ENCODE measurements around the gene HIVEP3. TPM values are rescaled to one million over a fixed set of nuclear protein-coding genes. Genes with fewer than 3 reads are reported as not detected.

Gene HIVEP3
- total RNA-seq, 1 experiment from 2014 or later = 1.4 TPM

DNA sequence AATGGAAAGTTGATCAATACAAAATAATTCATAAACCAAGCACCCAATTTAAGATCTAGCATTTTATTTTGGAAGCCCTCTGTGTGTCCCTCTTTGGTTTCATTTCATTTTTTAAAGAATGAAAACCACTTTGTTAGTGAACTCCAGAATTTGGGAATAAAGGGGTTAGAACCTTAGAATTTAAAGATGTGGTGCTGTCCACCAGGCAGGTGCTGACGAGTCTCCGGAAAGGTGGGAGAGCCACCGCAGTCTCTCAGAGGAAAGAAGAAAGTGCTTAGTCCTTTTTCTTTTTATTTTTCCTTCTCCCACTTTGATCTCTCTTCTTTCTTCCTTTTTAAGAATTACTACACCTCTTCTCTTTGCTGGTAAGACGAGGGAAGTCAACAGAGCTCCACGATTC lies 20.5 kb upstream of the HIVEP3 start:
- Histone ChIP-seq H2BK15ac (ENCODE audit: low read depth, low read length) (no peak overlapping the region), H3K14ac (ENCODE audit: insufficient read depth, low read length) (no peak overlapping the region), H4K8ac (replicated peaks; ENCODE audit: insufficient read length, low read depth, low read length) (no peak overlapping the region), H3K56ac (ENCODE audit: insufficient read length, low read depth, low read length) (no peak overlapping the region), H3K9me3 (ENCODE audit: control insufficient read depth, low read depth, low read length) (no peaks in the 10 kb centered on the region), H2AK5ac (ENCODE audit: insufficient read length, low read length) (no peak overlapping the region), H2AFZ (ENCODE audit: low read length) (no peak overlapping the region), H2BK5ac (ENCODE audit: insufficient read length, low read length) (no peak overlapping the region), H3K27me3 (ENCODE audit: insufficient read depth, low read length) (no peaks in the 10 kb centered on the region), H3K18ac (ENCODE audit: insufficient read length, low read depth, low read length) (no peak overlapping the region), H3K23ac (ENCODE audit: insufficient read length, low read depth, low read length) (no peak overlapping the region), H3K79me2 (ENCODE audit: insufficient read depth, low read length) (no peaks in the 10 kb centered on the region), H3K4me1 (ENCODE audit: insufficient read depth, low read length) (no peaks in the 10 kb centered on the region), H3K4ac (ENCODE audit: low read depth, low read length) (no peak overlapping the region), H3K79me1 (ENCODE audit: insufficient read depth, low read depth, low read length, poor library complexity, severe bottlenecking) (no peaks in the 10 kb centered on the region), H3K4me2 (ENCODE audit: insufficient read depth, insufficient read length, low read length) (no peak overlapping the region), H2BK120ac (ENCODE audit: low read depth, low read length, poor library complexity, severe bottlenecking) (no peak overlapping the region), H3K27ac (ENCODE audit: insufficient read length, low read depth, low read length) (no peak overlapping the region), H3K9ac (ENCODE audit: extremely low read depth, insufficient read length, low read length) (no peak overlapping the region), H4K91ac (ENCODE audit: insufficient read length, low read depth, low read length) (no peak overlapping the region), H4K5ac (ENCODE audit: insufficient read length, low read depth, low read length) (no peak overlapping the region), H2BK20ac (ENCODE audit: low read depth, low read length, poor library complexity, severe bottlenecking) (no peak overlapping the region), H4K20me1 (ENCODE audit: control insufficient read depth, insufficient read depth, insufficient read length) (no peaks in the 10 kb centered on the region), H2BK12ac (ENCODE audit: insufficient read length, low read depth, low read length) (no peak overlapping the region), H3T11ph (ENCODE audit: low read length) (no peak overlapping the region), H3K23me2 (ENCODE audit: insufficient read length, low read depth, low read length, poor library complexity, severe bottlenecking) (no peaks in the 10 kb centered on the region)
- Mint-ChIP-seq H3K27ac (no peak overlapping the region), H3K4me1 (peaks cover 5% of the 10 kb centered on the region in 2 experiments; a peak in 3 of 4 replicates), H3K27me3 (ENCODE audit: low read depth) (peaks cover 3% of the 10 kb centered on the region), H3K36me3 (ENCODE audit: insufficient read depth in 1 of 3, low read depth in 3 of 3) (peaks cover 0 to 5% (median 0%) of the 10 kb centered on the region in 3 experiments; a peak in 1 of 7 replicates), H3K9me3 (peaks cover 9 to 12% of the 10 kb centered on the region in 2 experiments), H3K4me3 (no peak overlapping the region)
- TF ChIP-seq, protein P1, sequence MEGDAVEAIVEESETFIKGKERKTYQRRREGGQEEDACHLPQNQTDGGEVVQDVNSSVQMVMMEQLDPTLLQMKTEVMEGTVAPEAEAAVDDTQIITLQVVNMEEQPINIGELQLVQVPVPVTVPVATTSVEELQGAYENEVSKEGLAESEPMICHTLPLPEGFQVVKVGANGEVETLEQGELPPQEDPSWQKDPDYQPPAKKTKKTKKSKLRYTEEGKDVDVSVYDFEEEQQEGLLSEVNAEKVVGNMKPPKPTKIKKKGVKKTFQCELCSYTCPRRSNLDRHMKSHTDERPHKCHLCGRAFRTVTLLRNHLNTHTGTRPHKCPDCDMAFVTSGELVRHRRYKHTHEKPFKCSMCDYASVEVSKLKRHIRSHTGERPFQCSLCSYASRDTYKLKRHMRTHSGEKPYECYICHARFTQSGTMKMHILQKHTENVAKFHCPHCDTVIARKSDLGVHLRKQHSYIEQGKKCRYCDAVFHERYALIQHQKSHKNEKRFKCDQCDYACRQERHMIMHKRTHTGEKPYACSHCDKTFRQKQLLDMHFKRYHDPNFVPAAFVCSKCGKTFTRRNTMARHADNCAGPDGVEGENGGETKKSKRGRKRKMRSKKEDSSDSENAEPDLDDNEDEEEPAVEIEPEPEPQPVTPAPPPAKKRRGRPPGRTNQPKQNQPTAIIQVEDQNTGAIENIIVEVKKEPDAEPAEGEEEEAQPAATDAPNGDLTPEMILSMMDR (conservative IDR thresholded peaks at IDR 0.05) = no peak
- DNase-seq = no peak
- WGBS (ENCODE audit: extremely low coverage, insufficient read length, low lambda C conversion rate) = no CpG with 5 or more reads among the region's 5 CpGs

All from H9 (cell line).